Esophagus squamous epithelium (tissue), 4 donors: ENCODE results near the gene SLAMF9.

Source experiments
- POLR2A ChIP-seq, 4 donors: fragments of 450-650 bp; IDR thresholded peaks; one replicate each; pipeline ENCODE4 v1.6.1; 2017; ENCODE audit warnings: antibody characterized with exemption in 4 of 4, mild to moderate bottlenecking in 4 of 4, moderate library complexity in 3 of 4
- TF ChIP-seq, protein P1 (sequence below), 6 experiments: fragments of 450-650 bp in 4 of 6; fragments of 200-600 bp in 2 of 6; sonication (generic) in 2 of 6; IDR thresholded peaks; one replicate each; pipeline ENCODE4 v1.5.1; 2016 to 2019; ENCODE audit warnings: antibody characterized with exemption in 6 of 6, mild to moderate bottlenecking in 4 of 6, moderate library complexity in 4 of 6

DNA sequence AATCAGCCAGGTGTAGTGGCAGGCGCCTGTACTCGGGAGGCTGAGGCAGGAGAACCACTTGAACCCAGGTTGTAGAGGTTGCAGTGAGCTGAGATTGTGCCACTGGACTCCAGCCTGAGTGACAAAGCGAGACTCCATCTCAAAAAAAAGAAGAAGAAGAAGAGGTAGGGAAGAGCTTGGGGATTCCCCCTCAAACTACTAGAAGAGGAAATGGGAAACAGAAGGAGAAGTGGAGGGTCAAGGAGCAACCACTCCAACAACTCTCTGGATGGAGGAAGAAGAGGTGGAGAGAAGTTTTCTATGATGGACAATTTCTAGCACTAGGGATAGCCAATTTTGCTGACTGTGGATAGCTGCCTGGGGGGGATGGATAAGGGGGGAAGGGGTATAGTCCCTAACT, 14.9 kb upstream of the SLAMF9 start:
- TF ChIP-seq POLR2A (IDR thresholded peaks at IDR 0.05) = no peak
- TF ChIP-seq, protein P1, sequence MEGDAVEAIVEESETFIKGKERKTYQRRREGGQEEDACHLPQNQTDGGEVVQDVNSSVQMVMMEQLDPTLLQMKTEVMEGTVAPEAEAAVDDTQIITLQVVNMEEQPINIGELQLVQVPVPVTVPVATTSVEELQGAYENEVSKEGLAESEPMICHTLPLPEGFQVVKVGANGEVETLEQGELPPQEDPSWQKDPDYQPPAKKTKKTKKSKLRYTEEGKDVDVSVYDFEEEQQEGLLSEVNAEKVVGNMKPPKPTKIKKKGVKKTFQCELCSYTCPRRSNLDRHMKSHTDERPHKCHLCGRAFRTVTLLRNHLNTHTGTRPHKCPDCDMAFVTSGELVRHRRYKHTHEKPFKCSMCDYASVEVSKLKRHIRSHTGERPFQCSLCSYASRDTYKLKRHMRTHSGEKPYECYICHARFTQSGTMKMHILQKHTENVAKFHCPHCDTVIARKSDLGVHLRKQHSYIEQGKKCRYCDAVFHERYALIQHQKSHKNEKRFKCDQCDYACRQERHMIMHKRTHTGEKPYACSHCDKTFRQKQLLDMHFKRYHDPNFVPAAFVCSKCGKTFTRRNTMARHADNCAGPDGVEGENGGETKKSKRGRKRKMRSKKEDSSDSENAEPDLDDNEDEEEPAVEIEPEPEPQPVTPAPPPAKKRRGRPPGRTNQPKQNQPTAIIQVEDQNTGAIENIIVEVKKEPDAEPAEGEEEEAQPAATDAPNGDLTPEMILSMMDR (IDR thresholded peaks at IDR 0.05) = no peak
